Stimulated activated CD4-positive, alpha-beta T cell treated with anti-CD3 and anti-CD28 coated beads, Interleukin-12 subunit alpha, Interleukin-12 subunit beta, amount 100 ng/mL, for 24 hours (primary cell): ENCODE data around the gene NSFL1C.

Source experiments
- DNase-seq, 2 experiments: peaks; one replicate each; pipeline ENCODE4 v3.0.0-alpha.2; 2020; ENCODE audit warnings: low read depth in 2 of 2

Gene NSFL1C

DNA sequence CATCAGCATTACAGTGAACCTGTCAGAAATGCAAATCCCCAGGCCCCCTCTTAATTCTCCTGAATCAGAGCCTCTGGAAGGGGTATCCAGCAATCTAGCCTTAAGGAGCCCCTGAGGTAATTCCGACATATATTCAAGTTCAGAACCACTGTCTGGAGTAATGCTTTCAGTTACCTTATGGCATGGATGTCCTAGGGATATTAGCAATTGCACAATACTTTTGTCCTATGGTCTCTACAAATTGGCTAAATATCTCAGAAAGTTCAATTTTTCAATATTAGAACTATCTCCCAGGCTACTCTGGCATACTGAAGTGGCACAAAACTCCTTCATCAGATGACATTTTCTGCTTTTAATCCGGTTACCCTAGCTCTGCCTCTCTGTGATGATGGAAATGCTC lies 6.4 kb downstream of the NSFL1C start:
- DNase-seq, result no peak

GRCh38 chr20:1457992-1458391 lies 8.7 kb downstream of the NSFL1C start:
- no peak for DNase-seq

DNA sequence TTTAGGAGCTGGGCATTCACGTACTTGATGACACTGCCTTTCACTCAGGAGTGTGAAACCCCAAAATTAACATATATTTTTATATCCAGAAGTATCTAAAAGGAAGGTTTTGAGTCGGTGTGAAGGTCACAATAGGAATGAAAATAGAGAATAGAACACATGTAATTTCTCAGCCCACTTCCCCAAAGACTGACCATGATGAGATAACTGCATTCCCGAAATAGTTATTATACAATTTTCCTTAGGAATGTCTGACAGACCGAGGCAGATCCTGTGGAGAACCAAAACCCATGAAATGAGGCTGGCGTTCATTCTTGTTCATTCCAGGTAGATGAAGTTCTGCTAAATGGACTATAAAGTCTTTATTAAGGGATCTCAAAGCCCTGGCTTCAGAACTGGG lies 10.3 kb downstream of the NSFL1C start:
- no peak for DNase-seq

DNA sequence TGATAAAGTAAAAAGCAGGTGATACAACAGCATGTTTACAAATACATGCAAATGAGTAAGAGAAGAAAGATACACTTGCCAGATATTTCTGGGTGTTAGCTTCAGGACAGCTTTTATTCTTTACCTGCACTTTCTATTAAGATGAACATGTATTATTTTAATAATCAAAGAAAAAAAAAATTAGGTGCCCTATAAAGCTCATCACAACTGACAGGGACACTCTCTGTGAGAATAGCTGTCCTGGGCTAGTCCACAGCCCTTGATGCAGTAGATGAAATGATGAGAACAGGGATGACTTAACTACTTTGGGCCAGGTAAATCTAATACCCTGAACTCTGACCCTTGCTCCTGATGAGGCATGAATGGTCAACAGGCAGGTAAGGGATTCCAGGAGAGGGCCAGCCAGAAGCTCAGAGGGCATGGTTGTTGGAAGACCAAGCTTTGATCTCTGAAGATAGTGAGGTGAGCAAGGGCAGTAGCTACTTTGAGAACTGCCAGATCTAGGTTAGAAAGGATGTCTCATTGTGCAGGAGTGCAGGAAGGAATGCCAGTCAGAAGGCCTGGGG lies 15.6 kb downstream of the NSFL1C start:
- DNase-seq, result no peak

- no peak for DNase-seq
Observed at GRCh38 chr20:1449370-1449769, 17.3 kb downstream of the NSFL1C start.

DNA sequence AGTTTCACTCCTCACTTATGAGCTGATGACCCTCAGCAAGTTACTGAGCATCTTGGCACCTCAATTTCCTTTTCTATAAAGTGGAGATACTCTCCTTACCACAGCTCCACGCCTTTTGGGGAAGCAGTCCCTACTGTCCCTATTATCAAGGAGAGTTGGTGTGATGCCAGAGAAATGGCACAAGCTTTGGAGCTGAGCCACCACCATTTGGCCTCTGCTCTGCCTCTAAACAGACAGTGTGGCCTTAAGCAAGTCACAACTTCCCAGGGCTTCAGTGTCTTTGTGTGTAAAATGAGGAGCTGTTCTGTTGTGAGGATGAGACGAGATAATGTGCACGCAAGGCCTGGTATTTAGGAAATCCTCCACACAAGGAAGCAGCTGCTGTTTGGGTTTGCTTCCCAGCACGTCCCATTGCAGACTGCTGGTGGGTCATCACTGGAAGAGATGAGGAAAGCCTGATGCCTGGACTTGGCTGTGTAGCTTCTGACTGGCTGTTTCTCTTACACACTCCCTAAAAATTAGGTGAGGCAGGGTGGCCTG lies 18.5 kb downstream of the NSFL1C start:
- no peak for DNase-seq

DNA sequence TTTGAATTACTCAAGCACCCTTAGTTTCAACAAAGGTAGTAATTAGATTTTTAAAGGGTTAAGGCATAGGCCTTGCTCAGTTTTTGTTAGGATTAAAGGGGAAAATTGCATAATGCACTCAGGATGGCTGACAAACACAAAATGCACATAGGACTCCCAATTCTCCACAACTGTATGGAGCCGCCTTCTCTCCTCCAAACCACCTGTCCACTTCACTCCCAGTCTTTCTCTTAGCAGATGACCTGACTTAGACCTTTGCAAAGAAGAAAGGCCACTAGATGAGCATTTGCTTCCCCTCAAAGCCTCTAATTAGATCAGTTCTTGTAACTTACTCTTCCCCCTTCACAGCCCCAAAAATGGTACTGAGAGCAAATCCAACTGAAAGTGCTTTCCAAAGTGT lies 20.1 kb downstream of the NSFL1C start:
- DNase-seq, result no peak

DNA sequence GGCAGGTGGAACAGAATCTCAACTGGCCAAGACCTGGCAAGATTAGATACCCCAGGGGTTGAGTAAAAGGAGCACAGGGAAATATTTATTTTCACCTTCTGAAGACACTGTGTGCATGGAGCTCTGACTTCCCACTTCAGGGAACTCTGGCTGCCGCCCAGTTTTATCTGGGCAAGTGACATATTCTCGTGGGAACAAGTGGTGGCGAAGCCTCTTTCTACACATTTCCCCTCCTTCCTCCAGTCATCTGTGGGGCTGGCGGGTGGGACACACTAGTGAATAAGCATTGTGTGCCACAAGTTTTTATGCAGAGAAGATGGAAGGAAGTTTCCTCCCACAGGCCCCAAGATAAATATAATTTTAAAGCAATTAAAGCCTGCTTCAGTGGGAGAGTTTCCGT lies 23.6 kb downstream of the NSFL1C start:
- DNase-seq, result no peak

GRCh38 chr20:1442304-1442703 lies 24.3 kb downstream of the NSFL1C start:
- no peak for DNase-seq

DNA sequence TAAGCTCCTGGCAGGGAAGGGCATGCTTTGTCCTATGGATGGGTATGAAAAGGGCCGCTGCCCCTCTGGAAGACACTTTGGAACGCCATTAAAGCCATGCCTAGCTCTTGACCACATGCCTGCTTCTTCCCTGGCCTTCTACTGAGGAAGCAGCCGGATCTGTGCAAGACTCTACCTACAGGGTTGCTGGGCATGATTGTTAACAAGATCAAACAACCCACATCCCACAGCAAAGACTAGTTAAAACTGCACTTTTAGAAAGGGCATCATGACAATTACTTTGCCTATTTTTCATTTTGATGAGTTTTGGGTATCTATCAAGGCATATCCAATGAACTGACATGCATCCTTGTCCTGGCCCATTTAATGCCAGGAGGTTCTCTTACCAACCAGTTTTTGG lies 25.5 kb downstream of the NSFL1C start:
- DNase-seq, result no peak

DNA sequence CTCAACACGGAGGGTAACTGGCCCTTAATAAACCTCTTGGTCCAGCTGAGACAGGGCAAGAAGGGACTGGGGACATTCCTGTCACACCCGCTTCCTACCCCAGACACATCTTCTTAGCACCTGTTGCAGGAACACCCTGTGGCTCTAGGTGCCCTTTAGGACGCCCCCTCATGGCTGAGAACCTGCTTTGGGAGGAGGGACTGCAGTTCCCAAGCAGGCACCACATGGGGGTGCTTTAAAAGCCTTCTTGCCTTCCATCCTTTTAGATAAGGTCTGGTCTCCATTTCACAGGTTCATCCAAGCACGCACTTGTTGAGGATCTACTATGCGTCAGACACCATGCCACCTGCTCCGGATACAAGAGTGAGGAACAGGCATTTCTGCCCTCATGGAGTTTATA lies 26.6 kb downstream of the NSFL1C start:
- no peak for DNase-seq

- DNase-seq, result no peak
Observed at GRCh38 chr20:1438361-1438760, 28.3 kb downstream of the NSFL1C start.

DNA sequence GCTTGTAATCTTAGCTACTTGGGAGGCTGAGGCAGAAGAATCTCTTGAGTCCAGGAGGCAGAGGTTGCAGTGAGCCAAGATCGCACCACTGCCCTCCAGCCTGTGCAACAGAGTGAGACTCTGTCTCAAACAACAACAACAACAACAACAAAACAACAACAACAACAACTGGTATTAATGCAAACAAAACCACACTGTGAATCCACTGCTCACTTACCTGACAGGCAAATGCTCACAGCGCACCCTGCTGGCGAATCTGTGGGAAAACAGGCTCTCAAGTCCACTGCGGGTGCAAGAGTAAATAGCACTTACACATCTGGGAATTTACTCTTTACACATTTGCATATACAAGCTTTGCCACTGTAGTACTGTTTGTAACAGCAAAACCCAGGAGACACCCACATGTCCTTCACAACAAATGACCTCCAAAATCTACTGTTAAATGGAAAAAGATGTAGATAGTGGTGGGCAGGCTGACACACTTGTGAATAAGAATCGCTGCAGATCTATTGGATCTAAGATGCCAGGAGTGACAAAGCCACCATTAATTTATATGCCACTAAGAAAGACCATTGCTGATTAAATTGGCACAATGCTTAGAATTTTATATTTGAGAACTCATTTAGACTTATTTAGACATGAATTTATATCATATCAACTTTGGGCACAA lies 29.3 kb downstream of the NSFL1C start:
- DNase-seq, result peak; percentile 48 to 71

DNA sequence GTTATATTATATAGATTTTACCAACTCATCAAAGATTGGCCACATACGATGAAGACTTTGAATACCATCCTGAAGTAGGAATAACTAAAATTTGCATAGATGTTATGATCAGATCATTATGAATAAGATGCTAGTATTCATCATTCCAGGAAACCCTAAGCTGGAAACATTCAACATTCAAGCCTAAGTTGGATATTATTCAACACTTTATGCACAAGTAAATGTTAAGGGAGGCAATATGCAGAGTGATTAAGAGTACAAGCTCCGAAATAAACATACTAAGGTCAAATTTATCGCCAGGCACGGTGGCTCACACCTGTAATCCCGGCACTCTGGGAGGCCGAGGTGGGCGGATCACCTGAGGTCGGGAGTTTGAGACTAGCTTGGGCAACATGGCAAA lies 30.4 kb downstream of the NSFL1C start:
- DNase-seq, result no peak

GRCh38 chr20:1435337-1435699 lies 31.3 kb downstream of the NSFL1C start:
- DNase-seq, result no peak

- peak; percentile 7 to 49 for DNase-seq
Observed at GRCh38 chr20:1434571-1435336, 31.9 kb downstream of the NSFL1C start.

- no peak for DNase-seq
Observed at GRCh38 chr20:1431158-1431557, 35.5 kb downstream of the NSFL1C start.

GRCh38 chr20:1430004-1430451 lies 36.6 kb downstream of the NSFL1C start:
- DNase-seq, result no peak

DNA sequence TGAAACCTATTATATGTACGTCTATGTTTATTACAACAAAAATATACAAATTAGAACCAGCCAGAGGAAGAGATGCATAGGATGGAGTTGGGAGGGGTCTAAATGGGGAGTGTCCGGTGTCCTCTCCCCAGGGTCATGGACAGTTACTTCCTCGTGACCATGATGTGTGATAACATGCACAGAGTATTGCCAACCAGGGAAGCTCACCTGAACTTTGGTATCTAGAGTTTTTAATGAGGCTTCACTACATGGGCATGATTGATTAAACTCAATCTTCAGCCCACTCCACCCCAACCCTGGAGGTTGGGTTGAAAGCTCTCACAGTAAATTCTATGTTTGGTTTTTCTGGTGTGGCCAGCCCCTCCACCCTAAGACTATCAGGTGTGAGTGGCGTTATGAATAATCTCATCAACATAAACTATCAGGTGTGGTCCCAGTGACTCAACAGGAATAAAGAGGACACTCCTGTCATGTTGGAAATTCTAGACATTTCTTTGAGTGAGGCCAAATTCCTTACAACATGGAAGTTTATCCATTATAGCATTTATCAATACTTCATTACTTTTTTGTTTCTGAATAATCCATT lies 37.4 kb downstream of the NSFL1C start:
- DNase-seq, result no peak

DNA sequence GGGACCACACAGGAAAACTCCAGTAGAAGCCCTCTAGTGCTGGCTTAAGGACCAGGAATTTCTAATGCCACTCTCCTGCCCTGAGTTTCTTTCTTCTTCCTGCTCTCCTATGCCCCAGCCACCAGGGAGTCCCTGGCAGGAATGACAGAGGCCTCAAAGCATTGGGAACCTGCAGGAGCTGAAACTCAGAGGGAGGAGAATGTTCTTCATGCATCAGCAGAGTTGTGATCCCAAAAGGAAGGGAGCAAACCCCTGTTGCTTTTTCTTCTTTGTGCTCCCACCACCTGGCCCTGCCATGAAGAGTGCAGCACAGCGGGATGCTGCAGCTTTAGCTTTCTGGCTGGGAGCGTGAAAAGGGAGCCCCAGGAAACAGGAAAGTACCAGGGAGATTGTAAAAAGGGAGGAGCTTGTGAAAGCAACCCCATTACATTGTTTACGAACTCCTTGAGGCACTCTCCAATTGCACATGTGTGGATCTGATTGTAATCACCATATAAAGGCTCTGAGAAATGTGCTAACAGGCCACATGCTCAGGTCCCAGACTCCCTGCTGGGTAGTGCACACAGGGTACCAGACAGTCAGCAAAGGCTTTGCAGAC lies 39.1 kb downstream of the NSFL1C start:
- no peak for DNase-seq

DNA sequence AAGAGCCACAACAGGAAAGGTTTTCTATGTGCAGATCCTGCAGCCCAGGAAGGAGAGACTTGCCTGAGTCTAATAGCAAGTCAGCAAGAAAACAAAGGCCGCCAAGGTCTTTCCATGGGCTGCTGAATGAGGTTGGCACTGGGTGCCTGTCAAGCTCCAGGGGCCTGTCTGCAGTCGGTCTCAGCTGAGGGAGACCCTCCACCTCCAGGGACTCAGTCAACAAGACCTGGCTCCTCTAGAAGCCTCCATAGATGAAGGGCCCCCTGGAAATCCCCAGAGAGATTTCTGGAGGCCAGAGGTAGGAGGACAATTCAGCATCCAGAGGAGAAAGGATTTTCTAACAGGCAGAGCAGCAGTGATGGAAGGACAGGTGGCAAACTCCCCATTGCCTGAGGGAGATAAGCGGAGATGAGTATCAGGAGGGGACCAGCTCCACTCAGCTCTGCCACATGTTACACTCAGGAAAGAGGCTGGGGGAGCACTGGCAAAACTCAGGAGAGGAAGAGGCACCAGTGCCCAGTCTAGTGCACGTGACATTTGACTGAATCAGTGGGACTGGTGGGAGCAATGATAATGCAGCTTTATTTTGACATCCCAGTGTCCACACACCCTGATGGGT lies 40.3 kb downstream of the NSFL1C start:
- no peak for DNase-seq

DNA sequence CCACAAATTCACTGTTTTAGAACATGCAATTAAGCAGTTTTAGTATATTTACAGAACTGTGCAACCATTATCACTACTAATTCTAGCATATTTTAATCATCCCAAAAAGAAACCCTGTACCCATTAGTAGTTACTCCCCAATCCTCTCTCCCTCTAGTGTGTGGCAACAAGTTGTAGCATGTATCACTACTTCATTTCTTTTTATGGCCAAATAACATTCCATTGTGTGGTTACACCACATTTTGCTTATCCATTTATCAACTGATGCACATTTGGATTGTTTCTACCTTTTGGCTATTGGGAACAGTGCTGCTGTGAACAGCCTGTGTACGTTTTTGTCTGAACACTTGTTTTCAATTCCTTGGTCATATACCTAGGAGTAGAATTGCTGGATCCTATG lies 42.3 kb downstream of the NSFL1C start:
- no peak for DNase-seq
